ENCODE measurements around the gene P4HA3. TPM values are rescaled to one million over a fixed set of nuclear protein-coding genes. Genes with fewer than 3 reads are reported as not detected.

The P4HA3 gene
- total and polyA plus RNA-seq, 7 donors: 0.03 to 2.2 (median 0.22) TPM; not detected in 1

- Histone ChIP-seq H3K4me1 (no peaks in the 10 kb centered on the region), H3K36me3 (ENCODE audit: insufficient read depth in 1 of 2, low read depth in 1 of 2) (no peaks in the 10 kb centered on the region), H3K9me3 (no peaks in the 10 kb centered on the region), H3K27ac (no peak overlapping the region), H3K4me3 (no peak overlapping the region), H3K27me3 (ENCODE audit: insufficient read depth in 3 of 3, low read length in 2 of 3) (no peaks in the 10 kb centered on the region)
- DNase-seq (peak in 1 of 2 donors; percentile 78), ATAC-seq (peak; percentile 32 to 91 (median 50))
- no peak for TF ChIP-seq CTCF (IDR thresholded peaks at IDR 0.05)
- WGBS, 3 donors: 55 to 67% (median 55%) methylated on average over 1 of the region's 1 CpG
- intact Hi-C loops (cut with DNase I): no loop called here
Observed at GRCh38 chr11:74278721-74279161, 32.7 kb downstream of the P4HA3 start.

GRCh38 chr11:74278103-74278502 lies 33.3 kb downstream of the P4HA3 start:
- 77 to 86% (median 80%) methylated on average over 2 of the region's 2 CpGs for WGBS, 3 donors
- intact Hi-C loops (cut with DNase I): no loop called here

GRCh38 chr11:74276581-74276980 lies 34.9 kb downstream of the P4HA3 start:
- 91 to 97% (median 93%) methylated on average over 2 of the region's 2 CpGs for WGBS, 3 donors
- Histone ChIP-seq H3K4me1 (no peaks in the 10 kb centered on the region), H3K36me3 (ENCODE audit: insufficient read depth in 1 of 2, low read depth in 1 of 2) (no peaks in the 10 kb centered on the region), H3K27me3 (ENCODE audit: insufficient read depth in 3 of 3, low read length in 2 of 3) (no peaks in the 10 kb centered on the region), H3K4me3 (no peak overlapping the region), H3K9me3 (no peaks in the 10 kb centered on the region), H3K27ac (no peak overlapping the region)
- ATAC-seq (no peak), DNase-seq (no peak)
- TF ChIP-seq CTCF (IDR thresholded peaks at IDR 0.05): no peak
- intact Hi-C loops (cut with DNase I): no loop called here

More at GRCh38 chr11:74278103-74278502, 33.3 kb downstream of the P4HA3 start:
- no peak for TF ChIP-seq CTCF (IDR thresholded peaks at IDR 0.05)
- no peaks in the 10 kb centered on the region for H3K4me1 ChIP-seq
- no peaks in the 10 kb centered on the region for H3K9me3 ChIP-seq
- no peaks in the 10 kb centered on the region for H3K36me3 ChIP-seq (ENCODE audit: insufficient read depth in 1 of 2, low read depth in 1 of 2)
- ATAC-seq (peak in 1 of 4 donors; percentile 6), DNase-seq (no peak)
- H3K27ac ChIP-seq: no peak overlapping the region
- H3K4me3 ChIP-seq: no peak overlapping the region
- no peaks in the 10 kb centered on the region for H3K27me3 ChIP-seq (ENCODE audit: insufficient read depth in 3 of 3, low read length in 2 of 3)

GRCh38 chr11:74272276-74272675 lies 39.2 kb downstream of the P4HA3 start:
- Histone ChIP-seq H3K4me3 (no peak overlapping the region), H3K36me3 (ENCODE audit: insufficient read depth in 1 of 2, low read depth in 1 of 2) (no peaks in the 10 kb centered on the region), H3K9me3 (no peaks in the 10 kb centered on the region), H3K4me1 (no peaks in the 10 kb centered on the region), H3K27ac (no peak overlapping the region), H3K27me3 (ENCODE audit: insufficient read depth in 3 of 3, low read length in 2 of 3) (no peaks in the 10 kb centered on the region)
- ATAC-seq: no peak
- intact Hi-C loops (cut with DNase I): no loop called here
- no peak for DNase-seq
- 61 to 67% (median 67%) methylated on average over 4 of the region's 4 CpGs for WGBS, 3 donors
- TF ChIP-seq CTCF (IDR thresholded peaks at IDR 0.05): no peak

- Histone ChIP-seq H3K36me3 (ENCODE audit: insufficient read depth in 1 of 2, low read depth in 1 of 2) (no peaks in the 10 kb centered on the region), H3K4me1 (no peaks in the 10 kb centered on the region), H3K27ac (no peak overlapping the region), H3K27me3 (ENCODE audit: insufficient read depth in 3 of 3, low read length in 2 of 3) (no peaks in the 10 kb centered on the region), H3K4me3 (no peak overlapping the region), H3K9me3 (no peaks in the 10 kb centered on the region)
- TF ChIP-seq CTCF (IDR thresholded peaks at IDR 0.05): no peak
- intact Hi-C loops (cut with DNase I): no loop called here
- WGBS, 3 donors: 69 to 78% (median 73%) methylated on average over 11 of the region's 11 CpGs
- no peak for DNase-seq
- ATAC-seq: peak in 1 of 4 donors; percentile 8
Observed at GRCh38 chr11:74269161-74269811, 42.2 kb downstream of the P4HA3 start.
